Activated CD4-positive, alpha-beta T cell treated with anti-CD3 and anti-CD28 coated beads, Interleukin-2, amount 50 U/mL, for 1 hour (primary cell): ENCODE results near the gene KCNQ1OT1.
"Not testable (repeated sequence)": the region's sequence is repeated elsewhere in the genome, so short reads cannot be mapped to it uniquely, and the experiment has no call there.

Experiments
- DNase-seq: peaks from one replicate; pipeline ENCODE4 v3.0.0-alpha.2; 2020

The KCNQ1OT1 gene

GRCh38 chr11:2650343-2650867, 49.4 kb downstream of the KCNQ1OT1 start:
- DNase-seq, result no peak

- DNase-seq, result no peak
Measured at GRCh38 chr11:2649848-2650247, 49.9 kb downstream of the KCNQ1OT1 start.

DNA sequence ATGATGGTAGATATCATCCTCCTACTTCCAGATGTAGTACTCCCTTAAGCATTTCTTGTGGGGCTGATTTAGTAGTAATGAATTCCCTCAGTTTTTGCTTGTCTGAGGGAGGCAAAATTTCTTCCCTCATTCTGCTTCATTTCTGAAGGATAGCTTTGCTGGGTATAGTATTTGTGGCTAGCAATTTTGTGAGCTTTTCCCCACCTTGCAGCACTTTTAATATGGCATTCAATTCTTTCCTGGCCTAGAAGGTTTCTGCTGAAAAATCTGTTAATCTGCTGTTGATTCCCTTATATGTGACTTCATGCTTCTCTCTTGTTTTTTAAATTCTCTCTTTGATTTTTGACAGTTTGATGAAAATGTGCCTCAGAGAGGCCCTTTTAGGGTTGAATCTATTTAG, 50.4 kb downstream of the KCNQ1OT1 start:
- DNase-seq, result no peak

DNA sequence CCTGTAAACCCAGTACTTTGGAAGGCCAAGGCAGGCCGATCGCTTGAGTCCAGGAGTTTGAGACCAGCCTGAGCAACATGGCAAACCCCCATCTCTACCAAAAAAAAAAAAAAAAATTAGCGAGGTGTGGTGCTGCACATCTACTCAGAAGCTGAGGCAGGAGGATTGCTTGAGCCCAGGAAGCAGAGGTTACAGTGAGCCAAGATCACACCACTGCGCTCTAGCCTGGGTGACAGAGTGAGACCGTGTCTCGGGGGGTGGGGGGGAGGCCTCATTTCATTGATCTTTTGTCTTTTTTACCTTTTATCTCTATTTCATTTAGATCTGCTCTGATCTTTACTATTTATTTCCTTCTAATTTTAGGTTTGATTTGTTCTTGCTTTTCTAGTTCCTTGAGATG, 51.8 kb downstream of the KCNQ1OT1 start:
- DNase-seq, result no peak

- no peak for DNase-seq
Measured at GRCh38 chr11:2647167-2647566, 52.6 kb downstream of the KCNQ1OT1 start.

- DNase-seq, result no peak
Measured at GRCh38 chr11:2645779-2646118, 54.0 kb downstream of the KCNQ1OT1 start.

DNA sequence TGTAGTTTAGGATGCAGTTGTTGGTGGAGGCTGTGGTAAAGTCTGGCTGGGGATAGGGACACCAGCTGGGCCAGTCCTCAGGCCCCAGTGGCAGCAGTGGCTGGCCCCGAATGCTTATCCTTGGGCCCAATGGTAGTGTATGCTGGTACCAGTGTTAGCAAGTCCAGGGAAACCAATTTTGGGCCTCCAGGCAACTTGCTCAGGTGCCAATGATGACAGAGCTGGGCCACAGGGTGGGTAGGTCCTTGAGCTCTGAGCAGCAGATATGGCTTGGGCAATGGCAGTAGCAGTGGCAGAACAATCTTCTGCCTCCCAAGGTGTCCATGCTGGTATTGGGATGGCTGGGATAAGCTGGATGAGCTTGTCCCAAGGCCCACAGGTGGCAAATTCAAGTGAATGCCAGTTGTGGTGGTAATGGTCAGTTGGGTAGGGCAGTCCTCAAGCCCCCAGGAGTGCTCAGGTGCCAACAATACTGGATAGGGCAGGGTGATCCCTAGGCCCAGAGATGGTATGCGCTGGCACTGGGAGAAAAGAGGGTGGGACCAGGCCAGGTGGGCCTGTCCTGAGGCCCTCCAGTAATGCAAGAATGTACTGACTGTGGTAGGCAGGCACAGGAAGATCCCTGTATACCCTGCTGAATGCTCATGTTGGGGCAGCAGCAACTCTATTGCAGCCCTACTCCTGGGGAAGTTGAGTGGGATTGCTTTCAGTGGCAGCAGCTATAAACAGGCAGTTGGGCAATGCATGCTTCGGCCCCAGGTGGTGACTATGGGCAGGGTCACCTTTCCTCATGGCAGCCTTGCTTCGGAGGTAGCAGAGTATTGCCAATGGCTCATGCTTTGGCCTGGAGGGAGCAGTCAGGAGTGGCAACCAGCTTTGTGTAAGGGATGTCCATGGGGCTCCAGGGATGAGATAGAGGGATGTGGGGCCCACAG, 54.7 kb downstream of the KCNQ1OT1 start:
- DNase-seq, result no peak

GRCh38 chr11:2643746-2644145, 56.0 kb downstream of the KCNQ1OT1 start:
- no peak for DNase-seq

DNA sequence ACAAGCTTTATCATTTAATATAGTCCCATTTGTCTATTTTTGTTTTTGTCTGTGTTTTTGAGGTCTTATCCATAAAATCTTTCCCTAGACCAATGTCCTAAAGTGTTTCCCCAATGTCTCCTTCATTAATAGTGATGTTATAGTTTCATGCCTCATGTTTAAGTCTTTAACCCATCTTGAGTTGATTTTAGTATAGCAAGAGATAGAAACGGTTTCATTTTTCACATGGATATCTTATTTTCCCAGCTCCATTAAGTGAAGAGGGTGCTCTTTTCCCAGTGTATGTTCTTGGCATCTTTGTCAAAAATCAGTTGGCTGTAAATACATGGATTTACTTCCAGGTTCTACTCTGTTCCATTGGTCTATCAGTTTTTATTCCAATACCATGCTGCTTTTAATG, 58.2 kb downstream of the KCNQ1OT1 start:
- no peak for DNase-seq

GRCh38 chr11:2639763-2640162, 60.0 kb downstream of the KCNQ1OT1 start:
- not testable (repeated sequence) for DNase-seq

DNA sequence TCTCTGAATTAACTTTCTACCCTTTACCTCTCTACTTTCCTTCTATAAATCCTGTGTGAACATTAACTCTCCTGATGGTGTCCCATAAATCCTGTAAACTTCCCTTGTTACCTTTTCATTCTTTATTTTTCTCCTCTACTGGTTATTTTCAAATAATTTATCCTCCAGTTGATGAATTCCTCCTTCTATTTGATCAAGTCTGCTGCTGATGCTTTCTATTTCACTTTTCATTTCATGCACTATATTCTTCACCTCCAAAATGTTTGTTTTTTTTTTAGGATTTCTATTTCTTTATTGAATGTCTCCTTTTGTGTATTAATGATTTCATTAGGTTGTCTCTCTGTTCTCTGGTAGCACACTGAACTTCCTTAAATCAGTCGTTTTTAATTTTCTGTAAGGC, 68.6 kb downstream of the KCNQ1OT1 start:
- DNase-seq, result no peak

DNA sequence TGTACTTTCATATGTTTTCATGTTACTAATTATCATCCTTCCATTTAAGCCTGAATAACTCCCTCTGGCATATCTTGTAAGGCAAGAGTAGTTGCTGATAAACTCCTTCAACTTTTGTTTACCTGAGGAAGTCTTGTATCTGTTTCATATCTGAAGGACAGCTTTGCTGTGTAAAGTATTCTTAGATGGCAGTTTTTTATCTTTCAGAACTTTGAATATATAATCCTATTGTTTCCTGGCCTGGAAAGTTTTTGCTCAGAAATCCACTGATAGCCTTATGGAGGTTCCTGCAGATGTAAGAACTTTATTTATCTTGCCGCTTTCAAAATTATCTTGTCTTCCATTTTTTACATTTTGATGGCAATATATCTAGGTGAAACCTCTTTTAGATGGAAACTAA, 69.1 kb downstream of the KCNQ1OT1 start:
- no peak for DNase-seq

GRCh38 chr11:2625183-2625582, 74.6 kb downstream of the KCNQ1OT1 start:
- no peak for DNase-seq

DNA sequence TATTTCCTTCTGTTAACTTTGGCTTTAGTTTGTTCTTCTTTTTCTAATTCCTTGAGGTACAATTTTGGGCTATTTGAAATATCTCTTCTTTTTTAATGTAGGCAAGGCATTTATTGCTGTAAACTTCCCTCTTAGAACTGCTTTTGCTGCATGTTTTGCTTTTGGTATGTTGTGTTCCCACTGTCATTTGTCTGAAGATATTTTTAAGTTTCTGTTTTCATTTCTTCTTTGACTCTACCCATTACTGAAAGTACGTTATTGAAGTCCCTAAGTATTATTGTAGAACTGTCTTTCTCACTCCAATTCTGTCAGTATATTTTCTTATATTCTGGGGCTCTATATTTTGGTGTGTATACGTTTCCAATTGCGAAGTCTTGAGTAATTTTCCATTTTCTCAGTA, 77.9 kb downstream of the KCNQ1OT1 start:
- DNase-seq, result no peak

DNA sequence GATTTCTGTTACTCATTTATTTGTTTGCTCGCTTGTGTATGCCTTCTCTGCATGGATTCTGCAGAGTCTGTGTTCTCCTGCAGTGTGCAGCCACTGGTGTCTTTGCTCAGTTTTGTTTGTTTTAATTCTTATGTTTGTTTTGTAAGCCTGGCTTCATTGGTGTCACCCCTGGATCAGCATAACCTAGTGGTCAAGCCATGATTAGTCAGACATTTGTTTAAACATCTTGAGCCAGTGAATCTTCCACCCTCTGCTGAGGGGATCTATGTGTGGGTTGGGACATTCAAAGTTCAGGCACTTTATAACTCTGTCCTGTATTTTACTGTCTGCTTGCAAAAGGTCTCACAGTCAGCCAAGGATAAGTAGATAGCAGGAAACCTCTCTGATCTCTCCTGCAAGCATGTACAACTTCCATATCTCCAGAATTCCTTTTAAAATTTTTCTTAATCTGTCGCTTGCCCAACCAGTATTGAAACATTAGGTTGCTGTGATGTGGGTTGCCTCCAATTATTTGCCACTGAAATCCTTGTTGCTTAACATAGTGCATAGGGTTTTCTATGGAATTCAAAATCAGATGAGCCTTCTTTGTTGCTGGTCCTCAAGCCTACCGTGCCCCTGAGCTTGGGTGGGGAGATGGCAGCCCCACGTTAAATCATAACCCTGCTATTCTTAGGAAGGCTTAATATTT, 86.8 kb downstream of the KCNQ1OT1 start:
- no peak for DNase-seq

DNA sequence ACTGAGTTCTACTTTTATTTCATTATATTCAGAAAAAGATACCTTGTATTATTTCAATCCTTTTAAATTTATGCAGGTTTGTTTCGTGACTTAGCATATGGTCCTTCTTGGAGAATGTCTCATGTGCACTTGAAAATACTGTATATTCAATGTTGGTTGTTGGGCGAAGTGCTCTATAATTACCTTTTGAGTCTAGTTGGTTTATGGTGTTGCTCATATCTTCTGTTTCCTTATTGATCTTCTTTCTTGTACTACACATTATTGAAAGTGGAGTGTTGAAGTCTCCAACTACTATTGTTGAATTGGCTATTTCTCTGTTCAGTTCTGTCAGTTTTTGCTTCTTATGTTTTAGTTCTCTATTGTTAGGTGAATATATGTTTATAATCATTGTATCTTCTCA, 90.4 kb downstream of the KCNQ1OT1 start:
- no peak for DNase-seq

GRCh38 chr11:2599561-2600189, 100.1 kb downstream of the KCNQ1OT1 start:
- DNase-seq, result no peak

GRCh38 chr11:2595204-2595603, 104.6 kb downstream of the KCNQ1OT1 start:
- no peak for DNase-seq

- DNase-seq, result no peak
Measured at GRCh38 chr11:2594267-2594666, 105.5 kb downstream of the KCNQ1OT1 start.

- no peak for DNase-seq
Measured at GRCh38 chr11:2593393-2593950, 106.3 kb downstream of the KCNQ1OT1 start.

DNA sequence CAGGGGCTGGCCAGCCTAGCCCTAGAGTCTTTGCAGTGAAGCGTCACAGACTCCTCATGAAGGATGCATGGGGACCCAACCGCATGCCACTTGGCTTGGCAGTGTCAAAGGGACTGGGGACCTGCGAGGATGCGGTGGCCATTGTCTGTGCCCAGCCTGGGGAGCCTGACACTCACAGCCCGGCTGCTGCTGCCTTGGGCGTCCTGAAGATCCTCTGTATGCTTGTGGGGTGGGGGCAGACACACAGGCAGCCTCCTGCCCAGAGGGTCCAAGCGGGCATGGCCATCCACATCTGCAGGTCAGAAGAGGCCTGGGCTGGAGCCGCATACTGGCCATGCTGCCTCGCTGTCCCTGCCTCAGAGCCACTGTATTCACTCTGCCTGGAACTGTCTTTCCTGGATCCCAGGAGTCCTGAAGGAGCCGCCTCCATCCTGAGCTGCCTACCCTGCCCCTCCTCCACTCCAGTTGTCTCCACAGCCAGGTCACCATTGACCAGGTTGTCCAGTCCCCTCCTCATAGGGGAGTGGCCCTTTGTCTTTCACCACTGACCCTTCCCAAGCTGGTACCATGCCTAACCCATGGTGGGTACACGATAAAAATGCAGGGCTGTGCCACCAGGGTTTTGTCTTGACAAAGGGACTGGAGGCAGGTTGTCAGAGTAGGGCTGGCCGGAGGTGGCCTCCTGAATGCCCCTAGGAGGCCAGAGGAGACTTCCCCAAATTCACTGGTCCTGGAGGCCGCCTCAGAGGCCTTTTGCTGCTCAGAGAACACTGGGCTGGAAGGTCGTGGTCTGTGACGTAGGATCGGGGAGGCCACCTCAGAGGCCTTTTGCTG, 107.0 kb downstream of the KCNQ1OT1 start:
- no peak for DNase-seq

GRCh38 chr11:2591805-2592204, 108.0 kb downstream of the KCNQ1OT1 start:
- no peak for DNase-seq
